MCF 10A (cell line): ENCODE data around the gene SIGLEC1. TPM values are rescaled to one million over a fixed set of nuclear protein-coding genes. Genes with fewer than 3 reads are reported as not detected.

Source experiments
- BruUV-seq: library from RNA; stranded (reverse); fragments of 400-500 nt; replicated peaks from 2 replicates; lab custom pipeline; 2021; lab: Mats Ljungman, UMichigan
- CTCF ChIA-PET: fragments of 300-600 bp; sonication (Branson Sonifier 250); formaldehyde crosslinking; extraction: SDS; loops from one replicate; lab custom pipeline; 2021; ENCODE audit warnings: antibody characterized with exemption, inconsistent platforms; lab: Yijun Ruan, JAX
- POLR2A ChIA-PET: fragments of 300-600, 350-650 bp; sonication (Branson Sonifier 250); formaldehyde crosslinking; extraction: SDS; loops from one replicate; lab custom pipeline; 2020; ENCODE audit warnings: antibody characterized with exemption, inconsistent platforms; lab: Yijun Ruan, JAX
- DNase-seq: peaks from one replicate; pipeline ENCODE4 v3.0.0-alpha.2; 2018; ENCODE audit not compliant: unreplicated experiment
- H3K27ac Mint-ChIP-seq: one replicate; pipeline ENCODE4 v1.8.0; 2022; ENCODE audit warnings: mild to moderate bottlenecking, low read depth, mixed read lengths; ENCODE audit not compliant: unreplicated experiment
- H3K27me3 Mint-ChIP-seq: one replicate; pipeline ENCODE4 v1.8.0; 2022; ENCODE audit warnings: mixed read lengths; ENCODE audit not compliant: insufficient read depth, unreplicated experiment
- H3K36me3 Mint-ChIP-seq: one replicate; pipeline ENCODE4 v1.8.0; 2022; ENCODE audit warnings: mild to moderate bottlenecking, moderate library complexity, mixed read lengths; ENCODE audit not compliant: insufficient read depth, unreplicated experiment
- H3K4me1 Mint-ChIP-seq: one replicate; pipeline ENCODE4 v1.8.0; 2022; ENCODE audit warnings: mixed read lengths; ENCODE audit not compliant: insufficient read depth, unreplicated experiment
- H3K4me3 Mint-ChIP-seq: one replicate; pipeline ENCODE4 v1.8.0; 2022; ENCODE audit warnings: mild to moderate bottlenecking, moderate library complexity, mixed read lengths; ENCODE audit not compliant: unreplicated experiment
- H3K9me3 Mint-ChIP-seq: one replicate; pipeline ENCODE4 v1.8.0; 2022; ENCODE audit warnings: mixed read lengths; ENCODE audit not compliant: unreplicated experiment
- CTCF ChIP-seq: fragments of 200-600 bp; IDR thresholded peaks from one replicate; pipeline ENCODE4 v1.8.0; 2022; ENCODE audit warnings: antibody characterized with exemption, mild to moderate bottlenecking; ENCODE audit not compliant: unreplicated experiment
- intact Hi-C: fragments of 100-400 bp; cut with micrococcal nuclease; formaldehyde crosslinking; loops from 2 replicates; pipeline ENCODE4 v1.14.1; 2022
- total RNA-seq: library from RNA; stranded (reverse); gene quantifications from 2 replicates; pipeline ENCODE4 v1.2.3, GENCODE V29; 2022

Gene SIGLEC1
- total RNA-seq, 1 experiment from 2014 or later, result not detected

GRCh38 chr20:3749087-3749688 is 36.8 kb upstream of the SIGLEC1 start:
- POLR2A ChIA-PET, result interaction anchor here (2.4 kb wide), 1 partner anchor 18 kb away, joined by 7 read pairs; the partner anchor contains the start of gene ADISSP
- H3K9me3 Mint-ChIP-seq, result no peaks in the 10 kb centered on the region
- no peak overlapping the region for H3K27ac Mint-ChIP-seq
- no peaks in the 10 kb centered on the region for H3K4me1 Mint-ChIP-seq
- no peak for TF ChIP-seq CTCF
- no peak overlapping the region for H3K4me3 Mint-ChIP-seq
- DNase-seq, result no peak
- BruUV-seq, result no TSS peak
- H3K27me3 Mint-ChIP-seq, result peaks cover 8% of the 10 kb centered on the region
- CTCF ChIA-PET, result interaction anchor here (0.5 to 1.8 kb wide), 11 partner anchors 9 to 430 kb away, joined by 3 to 11 read pairs (median 4); no protein-coding TSS in a partner anchor
- H3K36me3 Mint-ChIP-seq, result peaks cover 7% of the 10 kb centered on the region
- intact Hi-C loops, result loop anchor here (2.0 kb wide), 1 partner anchor 32 kb away; no protein-coding TSS in a partner anchor

- POLR2A ChIA-PET, result interaction anchor here (2.4 kb wide), 1 partner anchor 19 kb away, joined by 7 read pairs; the partner anchor contains the start of gene ADISSP
- intact Hi-C loops, result loop anchor here (2.0 kb wide), 1 partner anchor 31 kb away; no protein-coding TSS in a partner anchor
- DNase-seq, result no peak
- H3K9me3 Mint-ChIP-seq, result no peaks in the 10 kb centered on the region
- CTCF ChIA-PET, result interaction anchor here (0.8 to 2.3 kb wide), 10 partner anchors 9 to 109 kb away, joined by 3 to 12 read pairs (median 4); partner anchors contain the start of genes ADISSP and CENPB
- H3K27me3 Mint-ChIP-seq, result peaks cover 11% of the 10 kb centered on the region
- no peak for TF ChIP-seq CTCF
- H3K4me3 Mint-ChIP-seq, result no peak overlapping the region
- peaks cover 7% of the 10 kb centered on the region for H3K36me3 Mint-ChIP-seq
- H3K27ac Mint-ChIP-seq, result no peak overlapping the region
- BruUV-seq, result no TSS peak
- no peaks in the 10 kb centered on the region for H3K4me1 Mint-ChIP-seq
Observed at GRCh38 chr20:3748073-3748472, 35.7 kb upstream of the SIGLEC1 start.

- Mint-ChIP-seq H3K9me3 (no peaks in the 10 kb centered on the region), H3K4me3 (no peak overlapping the region), H3K27ac (no peak overlapping the region), H3K4me1 (no peaks in the 10 kb centered on the region), H3K36me3 (peaks cover 7% of the 10 kb centered on the region), H3K27me3 (peaks cover 11% of the 10 kb centered on the region)
- TF ChIP-seq CTCF, result no peak
- ChIA-PET CTCF (interaction anchor here (0.9 to 2.3 kb wide), 8 partner anchors 10 to 72 kb away, joined by 3 to 12 read pairs (median 4); partner anchors contain the start of genes ADISSP and CENPB), POLR2A (interaction anchor here (2.4 kb wide), 1 partner anchor 20 kb away, joined by 7 read pairs; the partner anchor contains the start of gene ADISSP)
- intact Hi-C loops, result no loop called here
- BruUV-seq, result no TSS peak
- no peak for DNase-seq
Observed at GRCh38 chr20:3747471-3747870, 35.1 kb upstream of the SIGLEC1 start.

GRCh38 chr20:3745686-3746173 is 33.3 kb upstream of the SIGLEC1 start:
- intact Hi-C loops, result no loop called here
- peaks cover 7% of the 10 kb centered on the region for H3K36me3 Mint-ChIP-seq
- ChIA-PET CTCF (interaction anchor here (0.9 to 2.7 kb wide), 4 partner anchors 35 to 183 kb away, joined by 3 to 11 read pairs (median 4); no protein-coding TSS in a partner anchor), POLR2A (interaction anchor here (0.6 kb wide), 1 partner anchor 146 kb away, joined by 3 read pairs; no protein-coding TSS in a partner anchor)
- H3K4me3 Mint-ChIP-seq, result no peak overlapping the region
- DNase-seq, result no peak
- TF ChIP-seq CTCF, result no peak
- no peaks in the 10 kb centered on the region for H3K4me1 Mint-ChIP-seq
- H3K27ac Mint-ChIP-seq, result no peak overlapping the region
- no TSS peak for BruUV-seq
- H3K9me3 Mint-ChIP-seq, result no peaks in the 10 kb centered on the region
- peaks cover 11% of the 10 kb centered on the region for H3K27me3 Mint-ChIP-seq
